ENCODE measurements around the gene BCKDHA. TPM values are rescaled to one million over a fixed set of nuclear protein-coding genes. Genes with fewer than 3 reads are reported as not detected.

BCKDHA gene
- total RNA-seq, 1 donor from 2014 or later: 13.4 TPM

DNA sequence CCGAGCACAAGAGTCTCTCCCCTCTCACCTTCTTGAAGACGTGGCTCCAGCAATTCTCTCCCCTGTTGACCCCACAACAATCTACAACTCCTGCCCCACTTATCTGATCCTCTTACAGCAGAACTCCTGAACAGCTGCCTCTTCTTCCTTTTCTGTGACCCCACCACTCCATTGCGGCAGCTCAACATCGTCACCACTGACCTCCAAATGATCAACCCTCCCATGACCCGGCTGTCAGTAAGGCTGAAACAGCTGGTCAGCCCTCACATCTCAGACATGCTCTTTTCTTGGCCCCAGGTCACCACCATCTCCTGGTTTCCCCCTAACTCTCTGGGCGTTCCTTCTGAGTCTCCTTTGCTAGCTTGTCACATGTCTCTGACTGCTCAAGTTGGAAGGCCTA, 2.3 kb upstream of the BCKDHA start:
- intact Hi-C loops (cut with DNase I): no loop called here
- H3K4me3 ChIP-seq: no peak overlapping the region
- H3K36me3 ChIP-seq: peaks cover 17% of the 10 kb centered on the region
- ATAC-seq: no peak
- no peaks in the 10 kb centered on the region for H3K27me3 ChIP-seq (ENCODE audit: low read depth)
- no peaks in the 10 kb centered on the region for H3K9me3 ChIP-seq
- TF ChIP-seq, protein P1, sequence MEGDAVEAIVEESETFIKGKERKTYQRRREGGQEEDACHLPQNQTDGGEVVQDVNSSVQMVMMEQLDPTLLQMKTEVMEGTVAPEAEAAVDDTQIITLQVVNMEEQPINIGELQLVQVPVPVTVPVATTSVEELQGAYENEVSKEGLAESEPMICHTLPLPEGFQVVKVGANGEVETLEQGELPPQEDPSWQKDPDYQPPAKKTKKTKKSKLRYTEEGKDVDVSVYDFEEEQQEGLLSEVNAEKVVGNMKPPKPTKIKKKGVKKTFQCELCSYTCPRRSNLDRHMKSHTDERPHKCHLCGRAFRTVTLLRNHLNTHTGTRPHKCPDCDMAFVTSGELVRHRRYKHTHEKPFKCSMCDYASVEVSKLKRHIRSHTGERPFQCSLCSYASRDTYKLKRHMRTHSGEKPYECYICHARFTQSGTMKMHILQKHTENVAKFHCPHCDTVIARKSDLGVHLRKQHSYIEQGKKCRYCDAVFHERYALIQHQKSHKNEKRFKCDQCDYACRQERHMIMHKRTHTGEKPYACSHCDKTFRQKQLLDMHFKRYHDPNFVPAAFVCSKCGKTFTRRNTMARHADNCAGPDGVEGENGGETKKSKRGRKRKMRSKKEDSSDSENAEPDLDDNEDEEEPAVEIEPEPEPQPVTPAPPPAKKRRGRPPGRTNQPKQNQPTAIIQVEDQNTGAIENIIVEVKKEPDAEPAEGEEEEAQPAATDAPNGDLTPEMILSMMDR (IDR thresholded peaks at IDR 0.05): no peak
- peaks cover 31% of the 10 kb centered on the region for H3K4me1 ChIP-seq
- no peak for DNase-seq
- no peak overlapping the region for H3K27ac ChIP-seq

GRCh38 chr19:41398050-41398418, 416 bp downstream of the BCKDHA start:
- intact Hi-C loops (cut with DNase I): no loop called here
- Histone ChIP-seq H3K4me1 (peaks cover 35% of the 10 kb centered on the region), H3K27me3 (ENCODE audit: low read depth) (no peaks in the 10 kb centered on the region), H3K9me3 (no peaks in the 10 kb centered on the region), H3K27ac (peak overlapping the region; percentile 95), H3K4me3 (peak overlapping the region; percentile 76), H3K36me3 (peaks cover 15% of the 10 kb centered on the region)
- DNase-seq: no peak
- no peak for ATAC-seq
- TF ChIP-seq, protein P1 (IDR thresholded peaks at IDR 0.05): no peak

DNA sequence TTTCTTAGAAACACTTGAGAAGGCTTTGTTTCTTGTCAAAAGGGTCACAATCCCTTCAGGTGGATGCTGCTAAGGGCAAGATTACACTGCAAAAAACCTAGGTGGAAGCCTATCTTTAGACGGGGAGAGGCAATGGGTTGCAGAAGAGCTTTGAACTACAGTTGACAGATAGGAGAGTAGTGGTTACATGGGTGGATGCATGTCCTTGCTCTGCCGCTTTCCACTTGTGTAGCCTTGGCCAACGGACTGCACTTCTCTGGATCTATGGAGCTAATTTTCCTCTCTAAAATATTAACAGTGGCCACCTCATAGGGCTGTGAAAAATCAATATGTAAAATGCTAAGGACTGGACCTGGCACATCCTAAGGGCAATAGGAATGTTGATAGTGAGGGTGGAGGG, 980 bp downstream of the BCKDHA start:
- peaks cover 40% of the 10 kb centered on the region for H3K4me1 ChIP-seq
- no peak for DNase-seq
- H3K36me3 ChIP-seq: peaks cover 19% of the 10 kb centered on the region
- H3K27me3 ChIP-seq (ENCODE audit: low read depth): no peaks in the 10 kb centered on the region
- no peak overlapping the region for H3K27ac ChIP-seq
- H3K4me3 ChIP-seq: peak overlapping the region; percentile 76
- TF ChIP-seq, protein P1 (IDR thresholded peaks at IDR 0.05): no peak
- H3K9me3 ChIP-seq: no peaks in the 10 kb centered on the region
- intact Hi-C loops (cut with DNase I): no loop called here
- no peak for ATAC-seq

DNA sequence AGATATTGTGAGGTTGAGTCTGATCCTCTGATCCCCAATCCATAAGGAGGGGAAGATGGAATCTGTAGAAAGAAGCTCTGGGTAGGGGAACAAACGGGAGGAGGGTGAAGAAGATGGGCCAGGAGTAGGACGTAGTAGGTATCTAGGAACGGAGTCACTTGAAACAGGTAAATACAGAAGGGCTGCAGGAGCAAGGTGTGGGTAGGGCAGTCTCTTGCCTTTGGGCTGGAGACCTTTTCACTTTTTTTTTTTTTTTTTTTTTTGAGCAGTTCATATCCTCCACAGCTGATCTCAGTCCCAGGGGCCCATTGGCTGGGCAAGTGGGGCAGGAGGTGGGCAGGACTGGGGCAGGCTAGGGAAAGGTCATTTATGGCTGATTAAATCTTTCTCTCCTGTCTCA, 1.5 kb downstream of the BCKDHA start:
- no peak for DNase-seq
- ATAC-seq: no peak
- TF ChIP-seq, protein P1 (IDR thresholded peaks at IDR 0.05): no peak
- Histone ChIP-seq H3K4me1 (peaks cover 45% of the 10 kb centered on the region), H3K27ac (no peak overlapping the region), H3K9me3 (no peaks in the 10 kb centered on the region), H3K36me3 (peaks cover 19% of the 10 kb centered on the region), H3K4me3 (peak overlapping the region; percentile 76), H3K27me3 (ENCODE audit: low read depth) (no peaks in the 10 kb centered on the region)
- intact Hi-C loops (cut with DNase I): no loop called here

GRCh38 chr19:41399525-41399924, 1.9 kb downstream of the BCKDHA start:
- no peak for DNase-seq
- no peaks in the 10 kb centered on the region for H3K27me3 ChIP-seq (ENCODE audit: low read depth)
- H3K4me1 ChIP-seq: peaks cover 46% of the 10 kb centered on the region
- H3K9me3 ChIP-seq: no peaks in the 10 kb centered on the region
- intact Hi-C loops (cut with DNase I): no loop called here
- no peak for ATAC-seq
- TF ChIP-seq, protein P1 (IDR thresholded peaks at IDR 0.05): no peak
- H3K36me3 ChIP-seq: peaks cover 19% of the 10 kb centered on the region
- H3K27ac ChIP-seq: no peak overlapping the region
- H3K4me3 ChIP-seq: no peak overlapping the region

- Histone ChIP-seq H3K4me3 (no peak overlapping the region), H3K4me1 (peaks cover 57% of the 10 kb centered on the region), H3K9me3 (no peaks in the 10 kb centered on the region), H3K27me3 (ENCODE audit: low read depth) (no peaks in the 10 kb centered on the region), H3K36me3 (peaks cover 19% of the 10 kb centered on the region), H3K27ac (peak overlapping the region; percentile 24)
- DNase-seq (no peak), ATAC-seq (no peak)
- intact Hi-C loops (cut with DNase I): no loop called here
- TF ChIP-seq, protein P1 (IDR thresholded peaks at IDR 0.05): no peak
Observed at GRCh38 chr19:41401483-41401882, 3.9 kb downstream of the BCKDHA start.

All from lower lobe of right lung (tissue), 2 donors.